HK-2 (cell line): ENCODE results near the gene FOXF1.

Experiments used
- DNase-seq: peaks from one replicate; pipeline ENCODE4 v3.0.0-alpha.2; 2018; ENCODE audit not compliant: unreplicated experiment

The FOXF1 gene

DNA sequence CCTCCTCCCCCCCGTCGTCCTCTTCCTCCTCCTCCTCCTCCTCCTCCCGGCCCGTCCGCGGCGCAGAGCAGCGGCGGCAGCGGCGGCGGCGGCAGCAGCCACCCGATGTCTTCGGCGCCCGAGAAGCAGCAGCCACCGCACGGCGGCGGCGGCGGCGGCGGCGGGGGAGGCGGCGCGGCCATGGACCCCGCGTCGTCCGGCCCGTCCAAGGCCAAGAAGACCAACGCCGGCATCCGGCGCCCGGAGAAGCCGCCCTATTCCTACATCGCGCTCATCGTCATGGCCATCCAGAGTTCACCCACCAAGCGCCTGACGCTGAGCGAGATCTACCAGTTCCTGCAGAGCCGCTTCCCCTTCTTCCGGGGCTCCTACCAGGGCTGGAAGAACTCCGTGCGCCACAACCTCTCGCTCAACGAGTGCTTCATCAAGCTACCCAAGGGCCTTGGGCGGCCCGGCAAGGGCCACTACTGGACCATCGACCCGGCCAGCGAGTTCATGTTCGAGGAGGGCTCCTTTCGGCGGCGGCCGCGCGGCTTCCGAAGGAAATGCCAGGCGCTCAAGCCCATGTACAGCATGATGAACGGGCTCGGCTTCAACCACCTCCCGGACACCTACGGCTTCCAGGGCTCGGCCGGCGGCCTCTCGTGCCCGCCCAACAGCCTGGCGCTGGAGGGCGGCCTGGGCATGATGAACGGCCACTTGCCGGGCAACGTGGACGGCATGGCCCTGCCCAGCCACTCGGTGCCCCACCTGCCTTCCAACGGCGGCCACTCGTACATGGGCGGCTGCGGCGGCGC lies at the start of gene FOXF1:
FOXF1 (plus strand) TSS at position 63 of the 797 bp plus-strand sequence; CDS start at position 106, 43 bp downstream.
- no peak for DNase-seq

DNA sequence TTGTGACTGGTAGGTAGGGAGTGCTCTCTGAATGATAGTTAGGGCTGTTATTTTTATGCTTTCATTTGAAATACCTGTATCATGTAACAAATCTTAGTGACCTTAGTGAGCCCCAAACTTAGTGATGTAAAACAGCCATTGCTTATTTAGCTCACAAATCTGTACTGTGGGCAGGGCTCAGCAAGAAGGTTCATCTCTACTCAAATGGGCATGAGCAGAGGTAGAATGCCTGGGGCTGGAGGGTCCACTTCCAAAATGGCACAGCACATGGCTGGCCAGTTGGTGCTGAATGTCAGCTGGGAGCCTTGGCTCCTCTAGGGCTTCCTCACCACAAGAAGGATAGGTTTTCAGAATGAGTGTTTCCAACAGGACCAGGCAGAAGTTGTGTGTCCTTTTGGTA lies 49.3 kb upstream of the FOXF1 start:
- no peak for DNase-seq

DNA sequence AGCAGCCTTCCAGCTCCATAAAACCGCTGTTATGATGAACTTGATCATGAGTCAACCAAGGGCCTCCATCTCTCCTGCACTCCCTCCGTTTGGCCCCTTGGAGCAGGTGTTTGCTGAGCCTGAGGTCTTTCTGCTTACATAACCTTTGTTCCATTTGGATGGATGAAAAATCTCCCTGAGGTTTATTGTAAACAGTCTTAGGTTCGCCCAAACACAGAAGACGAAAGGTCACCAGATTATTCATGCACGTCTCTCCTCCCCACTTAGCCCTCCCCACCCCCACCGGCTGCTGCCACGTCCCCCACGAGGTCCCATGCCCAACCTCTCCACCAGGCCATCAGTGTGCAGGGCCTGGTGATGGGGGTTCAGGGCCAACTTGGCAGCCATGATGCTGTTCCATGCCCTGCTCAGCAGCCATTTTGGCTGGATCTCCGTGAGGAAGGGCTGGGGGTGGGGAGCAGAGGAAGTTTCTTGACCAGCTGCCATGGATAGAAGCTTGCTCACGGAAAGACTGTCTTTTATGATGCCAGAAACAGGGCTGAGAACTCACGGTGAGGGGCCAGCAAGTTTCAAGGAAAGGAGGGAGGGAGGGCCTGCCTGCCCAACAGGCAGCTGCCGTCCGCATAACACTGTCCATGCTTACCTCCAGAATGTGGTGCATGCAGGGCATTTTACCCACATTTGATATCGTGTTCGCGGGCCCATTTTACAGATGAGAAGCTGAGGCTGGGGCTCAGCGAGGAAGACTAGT lies 47.8 kb upstream of the FOXF1 start:
- DNase-seq: no peak

DNA sequence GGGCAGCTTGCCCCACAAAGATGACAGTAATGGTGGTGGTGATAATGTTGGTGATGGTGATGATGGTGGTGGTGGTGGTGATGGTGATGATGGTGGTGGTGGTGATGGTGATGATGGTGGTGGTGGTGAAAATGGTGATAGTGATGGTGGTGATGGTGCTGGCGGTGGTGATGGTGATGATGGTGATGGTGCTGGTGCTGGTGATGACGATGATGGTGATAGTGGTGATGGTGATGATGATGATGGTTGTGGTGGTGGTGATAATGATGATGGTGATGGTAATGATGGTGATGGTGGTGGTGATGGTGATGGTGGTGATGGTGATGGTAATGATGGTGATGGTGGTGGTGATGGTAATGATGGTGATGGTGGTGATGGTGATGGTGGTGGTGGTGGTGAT lies 46.3 kb upstream of the FOXF1 start:
- no peak for DNase-seq

DNA sequence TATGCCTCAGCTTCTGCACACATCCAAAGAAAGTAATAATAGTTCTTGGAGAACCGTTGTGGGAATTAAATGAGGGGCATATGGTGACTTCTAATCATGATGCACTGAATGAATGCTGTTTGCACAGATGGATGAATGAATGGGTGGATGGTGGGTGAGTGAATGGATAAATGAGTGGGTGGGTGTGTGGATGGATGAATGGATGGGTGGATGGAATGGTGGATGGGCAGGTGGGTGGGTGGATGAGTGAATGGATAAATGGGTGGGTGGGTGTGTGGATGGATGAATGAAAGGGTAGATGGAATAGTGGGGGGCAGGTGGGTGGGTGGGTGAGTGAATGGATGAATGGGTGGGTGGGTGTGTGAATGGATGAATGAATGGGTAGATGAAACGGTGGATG lies 44.9 kb upstream of the FOXF1 start:
- DNase-seq: no peak

DNA sequence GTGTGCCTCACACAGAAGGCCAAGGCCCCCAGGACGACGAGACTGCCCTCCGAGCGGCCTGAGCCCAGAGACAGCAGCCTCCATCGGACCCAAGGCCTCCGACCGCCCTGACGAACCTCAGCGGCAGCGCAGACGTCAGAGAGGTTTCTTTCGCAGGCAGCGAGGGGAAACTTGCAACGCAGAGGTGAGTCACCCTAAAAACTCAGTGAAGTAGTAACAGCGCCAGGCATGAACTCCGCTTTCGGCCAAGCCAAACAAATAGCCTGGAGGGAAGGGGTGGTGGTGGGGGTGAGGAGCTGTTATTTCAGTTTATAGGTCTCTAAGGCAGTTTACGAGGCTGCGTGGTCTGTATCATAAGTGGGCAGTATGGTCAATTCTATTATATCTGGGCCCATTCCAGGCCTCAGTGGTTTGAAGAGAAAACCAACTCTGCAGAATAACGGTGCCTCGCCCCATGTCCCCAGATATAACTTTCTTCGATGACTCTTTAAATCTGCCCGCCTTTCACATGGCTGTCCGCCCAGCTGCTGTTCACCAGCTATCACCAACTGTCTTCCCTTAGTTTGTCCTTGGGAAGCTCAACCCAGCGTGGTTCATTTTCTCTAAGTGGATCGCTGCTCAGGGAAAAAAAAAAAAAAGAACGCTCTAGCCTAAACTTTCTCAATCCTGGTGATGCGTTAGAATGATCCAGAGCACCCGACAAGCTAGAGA lies 43.5 kb upstream of the FOXF1 start:
- no peak for DNase-seq

DNA sequence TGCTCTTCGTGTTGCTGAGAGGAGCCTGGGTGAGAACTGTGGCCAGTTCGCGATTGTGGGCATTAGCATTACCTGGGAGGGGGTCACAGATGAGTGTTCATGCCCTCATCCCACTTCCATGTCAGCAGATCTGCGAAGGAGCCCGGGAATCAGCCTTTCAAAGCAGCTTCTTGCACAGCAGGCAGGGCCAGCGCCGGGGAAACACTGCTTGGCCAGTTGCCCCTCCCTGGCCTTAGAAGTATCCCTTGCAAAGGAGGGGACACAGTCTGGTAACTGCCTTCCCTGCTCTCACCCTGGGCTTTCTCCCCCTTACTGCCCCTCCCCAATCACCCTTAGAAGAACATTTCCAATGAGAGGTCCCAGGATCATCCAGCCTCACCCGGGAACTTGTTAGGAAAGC lies 42.8 kb upstream of the FOXF1 start:
- no peak for DNase-seq

DNA sequence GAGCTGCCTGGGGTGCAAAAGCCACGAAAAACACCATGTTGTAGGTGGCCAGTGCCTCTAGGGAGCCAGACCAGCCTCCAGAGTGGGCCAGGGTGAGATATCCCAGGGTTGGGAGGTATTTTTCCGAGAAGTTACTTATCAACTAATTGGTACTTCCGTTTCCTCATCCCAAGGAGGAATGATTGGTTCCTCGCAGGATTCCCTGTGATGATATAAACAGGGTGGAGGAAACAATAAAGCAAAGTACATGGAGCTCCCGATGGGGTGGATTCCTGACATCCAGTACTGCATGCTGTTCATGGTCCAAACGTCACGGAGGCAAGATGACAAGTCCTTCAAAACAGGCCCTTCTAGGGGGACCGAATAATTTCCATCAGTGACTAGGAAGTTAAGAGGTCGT lies 39.4 kb upstream of the FOXF1 start:
- no peak for DNase-seq

DNA sequence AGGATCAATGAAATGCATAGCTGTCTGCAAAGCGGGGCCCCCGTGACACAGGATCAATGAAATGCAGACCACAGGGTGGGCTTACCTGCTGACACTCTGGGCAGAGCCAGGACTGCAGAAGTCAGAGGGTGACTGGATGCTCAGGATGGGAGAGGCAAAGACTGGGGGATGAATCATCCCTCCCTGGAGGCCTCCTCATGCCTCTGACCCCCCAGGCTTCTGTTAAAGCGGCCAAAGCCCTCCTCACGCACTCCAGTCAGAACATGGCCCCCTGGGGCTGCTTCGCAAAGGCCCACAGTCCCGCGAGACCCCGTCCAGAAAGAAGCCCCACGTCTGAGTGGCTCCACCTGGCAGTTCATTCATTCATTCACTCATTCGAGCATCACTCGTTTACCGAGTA lies 38.4 kb upstream of the FOXF1 start:
- no peak for DNase-seq

DNA sequence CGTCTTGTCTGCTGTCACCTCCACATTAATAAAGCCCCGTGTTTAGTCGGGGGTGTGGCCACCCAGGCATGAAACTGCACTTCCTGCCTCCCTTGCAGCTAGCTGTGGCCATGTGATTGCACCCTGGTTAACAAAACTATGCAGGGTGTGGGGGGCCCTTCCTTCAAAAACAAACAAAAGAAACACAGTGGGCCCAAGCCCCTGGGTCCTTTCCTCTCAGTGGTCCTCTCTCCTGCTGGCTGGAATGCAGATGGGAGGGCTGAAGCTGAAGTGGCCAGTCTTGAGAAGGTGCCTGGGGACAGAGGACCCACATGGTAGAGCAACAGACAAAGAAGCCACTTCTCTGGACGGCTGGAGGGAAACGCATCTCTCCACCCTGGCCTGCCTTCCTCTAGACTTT lies 38.0 kb upstream of the FOXF1 start:
- no peak for DNase-seq

DNA sequence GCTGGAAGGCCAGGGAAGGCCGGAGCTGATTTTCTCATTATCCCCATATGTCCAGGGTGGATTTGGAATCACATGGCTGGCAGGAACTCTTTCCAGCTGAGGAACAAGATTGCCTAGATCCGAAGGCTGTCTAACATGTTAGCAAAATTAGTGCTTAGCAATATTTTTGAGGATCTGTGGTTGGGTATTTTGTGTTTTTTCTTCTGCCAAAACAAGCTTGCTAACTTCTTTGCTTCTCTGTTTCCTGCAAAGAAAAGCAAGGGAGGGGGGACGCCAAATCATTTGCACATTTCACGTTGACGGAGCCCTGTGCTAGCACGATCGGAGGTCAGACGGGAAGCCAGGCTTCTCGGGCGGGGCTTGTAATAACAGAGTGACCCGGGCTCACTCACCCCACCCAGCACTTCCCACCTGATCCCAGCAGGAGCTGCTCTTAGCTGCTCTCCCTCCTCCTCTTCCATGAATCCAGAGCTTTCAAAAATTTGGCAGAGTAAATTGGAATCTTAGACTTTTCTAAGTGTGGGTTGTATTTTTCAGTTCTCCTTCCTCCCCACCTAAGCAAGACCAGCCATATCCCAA lies 33.3 kb upstream of the FOXF1 start:
- DNase-seq: no peak

DNA sequence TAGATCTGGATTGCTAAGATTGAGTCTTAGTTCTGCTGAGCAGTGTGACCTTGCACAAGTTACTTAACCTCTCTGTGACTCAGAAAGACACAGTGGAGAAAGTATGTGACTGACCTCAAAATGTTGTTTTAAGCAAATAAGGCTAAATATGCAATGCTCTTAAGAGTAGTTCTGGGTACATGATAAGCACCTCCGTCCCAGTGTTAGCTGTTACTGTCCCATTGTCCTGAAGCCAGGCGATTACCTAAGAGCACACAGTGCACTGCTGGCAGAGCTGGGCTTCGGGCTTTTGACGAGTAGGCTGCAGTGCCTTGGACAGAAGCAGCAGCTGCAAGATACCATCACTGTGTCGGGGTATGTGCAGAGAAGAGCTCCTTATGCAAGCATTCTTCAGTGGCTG lies 32.7 kb upstream of the FOXF1 start:
- DNase-seq: no peak

DNA sequence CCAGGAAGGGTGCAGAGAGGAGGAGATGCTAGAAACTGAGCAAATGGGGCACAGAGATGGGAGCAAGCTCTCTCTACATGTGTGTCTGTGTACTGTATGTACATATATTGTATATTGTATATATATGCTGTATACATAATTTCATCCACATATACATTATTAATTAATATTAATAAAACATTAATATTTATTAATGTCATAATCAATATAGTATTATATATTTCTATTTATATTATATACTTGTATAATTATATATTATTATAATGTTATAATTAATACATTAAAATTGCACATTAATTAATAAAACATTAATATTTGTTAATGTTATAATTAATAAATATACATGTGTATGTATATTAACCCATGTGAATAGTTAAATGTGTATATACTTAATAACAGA lies 31.5 kb upstream of the FOXF1 start:
- DNase-seq: no peak

DNA sequence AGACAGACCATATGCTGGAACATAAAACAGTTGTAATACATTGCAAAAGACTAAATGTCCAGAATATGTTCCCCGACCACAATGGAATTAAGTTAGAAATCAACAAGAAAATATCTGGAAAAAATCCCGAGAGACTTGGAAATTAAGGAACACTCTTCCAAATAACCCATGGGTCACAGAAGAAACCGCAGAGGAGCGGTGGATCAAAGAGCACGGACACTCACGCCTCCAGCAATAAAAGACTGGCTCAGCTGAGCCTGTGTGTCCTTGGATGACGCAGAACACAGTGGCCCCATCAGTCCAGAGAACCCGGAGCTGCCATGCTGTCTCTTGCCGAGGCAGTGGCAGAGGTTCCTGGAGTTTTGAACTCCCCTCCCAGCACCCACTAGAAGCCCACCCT lies 30.9 kb upstream of the FOXF1 start:
- no peak for DNase-seq

DNA sequence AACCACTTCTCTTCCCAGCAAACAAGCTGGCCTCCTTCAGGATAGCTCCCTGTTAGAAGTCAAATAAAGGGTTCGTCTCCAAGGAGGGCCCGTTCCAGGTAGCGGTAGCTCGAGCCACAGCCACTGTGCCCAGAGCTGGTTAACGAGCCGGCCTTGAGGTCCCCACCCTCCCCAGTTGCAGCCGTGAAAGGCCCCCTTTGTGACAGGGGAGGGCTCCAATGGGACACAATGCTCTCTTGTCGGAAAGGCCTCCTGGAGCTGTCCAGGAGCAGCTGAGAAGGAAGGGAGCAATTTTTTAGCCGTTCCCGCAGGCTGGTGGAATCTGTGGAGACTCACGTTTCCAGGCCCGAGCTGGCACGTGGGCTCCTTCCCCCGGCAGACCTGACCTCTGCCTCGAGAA lies 29.9 kb upstream of the FOXF1 start:
- no peak for DNase-seq

DNA sequence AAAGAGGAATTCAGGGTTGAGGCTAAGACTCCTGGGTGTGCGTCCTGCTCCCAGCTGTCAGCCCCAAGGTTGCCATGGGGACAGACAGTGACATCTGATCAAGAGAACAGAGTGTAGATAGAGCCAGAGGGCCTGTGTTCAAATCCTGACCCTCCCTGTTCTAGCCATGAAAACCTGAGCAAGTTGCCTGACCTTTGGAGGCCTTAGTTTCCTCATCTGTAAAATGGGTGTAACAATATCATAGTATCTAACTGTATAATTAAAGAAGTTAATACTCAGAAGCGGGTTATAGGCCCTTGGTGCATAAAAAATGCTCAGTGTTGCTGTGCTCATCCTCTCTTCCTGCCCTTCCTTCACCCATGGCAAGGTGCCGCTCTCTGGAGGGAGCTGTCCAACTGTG lies 28.7 kb upstream of the FOXF1 start:
- no peak for DNase-seq

DNA sequence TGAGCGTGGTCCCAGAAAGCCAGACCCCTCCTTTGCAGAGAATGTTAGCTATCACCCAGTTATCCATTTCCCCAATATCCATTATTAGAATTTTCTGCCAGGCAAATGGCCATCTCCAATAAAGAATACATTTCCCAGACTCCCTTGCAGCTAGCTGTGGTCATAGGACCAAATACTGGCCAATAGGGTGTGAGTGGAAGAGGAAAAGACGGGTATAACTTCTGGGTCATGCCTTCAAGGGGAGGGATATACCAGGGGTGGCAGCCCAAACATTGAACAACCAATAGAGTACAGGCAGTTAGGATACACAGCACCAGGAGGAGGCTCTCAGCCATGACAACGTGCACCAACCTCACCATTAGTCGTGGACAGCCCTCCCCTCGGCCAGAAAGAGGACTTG lies 26.1 kb upstream of the FOXF1 start:
- no peak for DNase-seq

DNA sequence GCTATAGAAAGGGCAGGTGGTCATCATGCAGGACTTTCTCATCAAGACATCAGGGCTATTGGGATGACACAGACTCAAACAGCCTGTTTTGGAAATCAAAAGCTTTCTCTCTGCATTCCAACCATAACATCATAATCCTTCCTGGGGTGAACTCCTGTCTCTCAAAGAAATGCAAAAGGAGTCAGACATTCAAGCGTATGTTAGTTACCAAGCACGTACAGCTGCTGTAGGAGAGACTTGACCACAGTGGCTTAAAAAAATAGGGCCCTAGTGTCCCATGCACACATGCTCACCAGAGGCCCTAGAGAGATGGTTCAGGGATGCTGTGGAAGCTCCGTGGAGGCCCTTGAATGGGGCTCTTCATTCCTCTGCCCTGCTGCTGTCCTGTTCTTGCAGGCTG lies 24.6 kb upstream of the FOXF1 start:
- DNase-seq: no peak

DNA sequence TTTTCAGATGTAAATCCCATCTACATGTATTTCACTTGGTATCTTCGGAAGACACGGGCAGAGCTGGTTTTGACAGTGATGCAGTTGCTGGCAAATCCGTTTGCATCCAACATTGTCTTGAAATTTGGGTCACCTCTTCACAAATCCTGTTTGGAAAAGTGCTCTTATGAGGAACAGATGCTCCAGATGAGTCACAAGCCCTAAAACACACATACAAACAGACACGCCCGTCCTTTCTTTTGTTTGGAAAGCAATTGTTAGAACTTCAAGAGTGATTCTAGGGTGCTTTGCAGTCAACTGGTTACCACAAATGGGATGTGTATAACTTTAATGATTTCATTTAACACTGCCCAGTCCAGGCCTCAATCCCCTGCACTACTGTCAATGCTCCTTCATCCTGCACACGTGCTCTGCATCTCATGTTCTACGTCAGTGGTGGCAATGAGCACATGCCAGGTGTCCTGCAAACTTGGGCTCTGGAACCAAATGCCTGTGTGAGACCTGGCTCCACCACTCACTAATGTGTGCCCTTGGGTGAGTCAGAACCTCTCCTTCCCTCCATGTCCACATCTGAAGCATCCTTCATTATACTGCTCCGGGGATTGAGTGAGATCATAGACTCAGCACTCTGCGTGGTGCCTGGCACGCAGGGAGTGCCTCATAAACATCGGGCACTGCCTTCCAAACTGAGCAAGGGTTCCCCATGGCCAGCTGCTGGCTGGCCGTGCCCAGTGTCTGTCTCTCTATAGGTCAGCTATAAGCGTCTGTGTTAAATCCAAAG lies 19.3 kb upstream of the FOXF1 start:
- no peak for DNase-seq

DNA sequence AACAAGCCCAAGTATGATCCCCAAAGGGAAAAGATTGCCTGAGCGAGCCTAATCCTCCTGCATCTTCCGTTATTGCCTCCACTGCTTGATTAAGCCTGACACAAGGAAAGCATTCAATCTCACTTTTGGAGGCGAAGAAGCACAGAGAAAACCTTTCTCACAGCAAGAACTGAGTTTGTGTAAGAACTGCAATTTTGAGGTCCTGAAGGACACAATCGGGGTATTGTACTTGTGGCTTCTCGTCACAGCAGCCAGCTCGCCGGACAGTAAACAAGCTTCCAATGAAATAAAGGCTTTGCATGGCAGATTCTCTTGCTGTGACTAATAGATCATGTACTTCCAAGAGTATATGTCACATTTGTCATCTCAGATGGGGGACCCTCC lies 18.7 kb upstream of the FOXF1 start:
- no peak for DNase-seq

DNA sequence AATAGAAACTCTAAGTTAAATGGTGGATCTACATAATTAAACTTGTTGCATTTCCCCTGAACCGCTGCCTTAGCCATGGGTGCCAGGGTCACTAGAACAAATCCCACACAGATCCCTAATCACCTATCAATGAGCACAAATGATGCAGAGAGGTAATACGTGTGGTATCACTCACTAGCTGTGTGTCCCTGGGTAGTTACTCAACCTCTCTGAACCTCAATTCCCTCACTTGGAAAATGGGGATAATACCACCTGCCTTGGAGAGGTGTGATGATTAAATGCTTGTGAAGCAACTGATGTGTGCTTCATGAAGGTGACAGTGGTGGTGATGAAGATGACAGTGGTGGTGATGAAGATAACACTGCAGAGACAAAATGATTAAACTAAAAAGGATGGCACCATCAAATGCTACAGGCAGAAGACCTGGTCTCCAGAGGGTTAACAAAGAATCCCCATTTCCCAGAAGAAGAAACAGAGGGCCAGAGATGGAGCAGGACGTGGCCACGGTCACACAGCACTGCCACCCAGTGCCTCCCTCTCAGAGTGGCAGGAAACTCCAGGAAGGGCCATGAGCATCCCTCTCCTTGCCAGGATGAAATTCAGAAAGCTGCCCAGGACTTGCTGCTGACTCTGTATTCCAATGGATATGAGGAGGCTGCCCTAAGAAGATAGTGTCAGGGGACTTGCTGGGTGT lies 17.9 kb upstream of the FOXF1 start:
- DNase-seq: no peak
